Gastroesophageal sphincter (tissue), 4 donors: Measurements from ENCODE around the gene DOCK6. TPM values are rescaled to one million over a fixed set of nuclear protein-coding genes. Genes with fewer than 3 reads are reported as not detected.

ENCODE experiments used
- ATAC-seq: fragments of 150-250 bp; one replicate; pipeline ENCODE4 v1.9.1; 2016; ENCODE audit warnings: mild to moderate bottlenecking, moderate library complexity
- H3K27ac ChIP-seq, 4 donors: fragments of 200-600 bp; sonication (generic) in 3 of 4; 1 replicate in 3 of 4; 2 replicates in 1 of 4; pipeline ENCODE4 v1.5.1; 2016 to 2019
- H3K27me3 ChIP-seq: fragments of 200-600 bp; sonication (generic); one replicate; pipeline ENCODE4 v1.5.1; 2019
- H3K36me3 ChIP-seq, 2 donors: fragments of 200-600 bp; sonication (generic); one replicate each; pipeline ENCODE4 v1.5.1; 2019; ENCODE audit warnings: control low read depth in 1 of 2
- H3K4me1 ChIP-seq, 3 donors: fragments of 200-600 bp; sonication (generic); 1 replicate in 2 of 3; 2 replicates in 1 of 3; pipeline ENCODE4 v1.5.1; 2016 to 2019; ENCODE audit warnings: control low read depth in 2 of 3
- H3K4me3 ChIP-seq, 2 donors: fragments of 200-600 bp; sonication (generic); one replicate each; pipeline ENCODE4 v1.5.1; 2019; ENCODE audit warnings: mild to moderate bottlenecking in 1 of 2, moderate library complexity in 1 of 2
- H3K9me3 ChIP-seq, 3 donors: fragments of 200-600 bp; sonication (generic); one replicate each; pipeline ENCODE4 v1.5.1; 2017 to 2019; ENCODE audit warnings: control low read depth in 2 of 3
- EP300 ChIP-seq: sonication (generic); formaldehyde crosslinking; IDR thresholded peaks from one replicate; pipeline ENCODE4 v1.6.1; 2017; ENCODE audit warnings: antibody characterized with exemption, mild to moderate bottlenecking
- POLR2A ChIP-seq, 2 donors: fragments of 450-650 bp; IDR thresholded peaks; one replicate each; pipeline ENCODE4 v1.6.1; 2017; ENCODE audit warnings: antibody characterized with exemption in 2 of 2, mild to moderate bottlenecking in 2 of 2, moderate library complexity in 1 of 2
- POLR2AphosphoS5 ChIP-seq: sonication (generic); formaldehyde crosslinking; IDR thresholded peaks from one replicate; pipeline ENCODE4 v1.6.1; 2017; ENCODE audit warnings: antibody characterized with exemption
- WGBS, 2 donors: methylation state at CpG; one replicate each; pipeline ENCODE4 v1.1.5; 2018; ENCODE audit warnings: low coverage in 1 of 2; 5-methylcytosine and 5-hydroxymethylcytosine counted together
- total RNA-seq, 4 donors: library from RNA; depleted of rRNA; stranded (reverse); fragments of >200 nt; gene quantifications; one replicate each; pipeline ENCODE4 v1.1.0, GENCODE V29; 2016
- TF ChIP-seq, protein P1 (sequence below), 4 experiments: fragments of 200-600 bp in 2 of 4; fragments of 450-650 bp in 2 of 4; sonication (generic) in 1 of 4; IDR thresholded peaks; one replicate each; pipeline ENCODE4 v1.5.1; 2017 to 2019; ENCODE audit warnings: antibody characterized with exemption in 4 of 4, mild to moderate bottlenecking in 2 of 4, moderate library complexity in 2 of 4

DOCK6 gene
- total RNA-seq, 4 donors from 2014 or later: 18.5 to 43.1 (median 29.1) TPM

DNA sequence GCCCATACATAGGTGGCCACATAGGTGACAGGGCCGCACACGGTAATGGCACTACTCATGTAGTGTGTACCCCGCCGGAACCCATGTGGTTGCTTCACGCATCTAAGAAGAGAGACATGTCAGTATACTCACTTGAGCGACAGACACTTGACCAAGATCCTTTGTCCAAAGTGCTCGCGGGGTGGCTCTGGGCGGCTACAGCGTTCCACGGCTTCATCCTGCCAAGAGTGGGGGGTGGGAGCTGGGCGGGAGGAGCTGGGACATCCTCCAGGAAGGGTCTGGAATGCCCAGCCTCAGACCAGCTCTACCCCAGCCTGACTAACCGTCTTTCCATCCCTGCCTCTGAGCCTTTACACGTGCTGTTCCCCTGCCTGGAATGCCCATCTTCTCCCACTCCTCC, 14.4 kb downstream of the DOCK6 start:
- H3K4me1 ChIP-seq: peaks cover 0 to 49% (median 6%) of the 10 kb centered on the region in 3 donors
- 57 to 80% methylated on average over 4 to 6 of the region's 14 CpGs for WGBS, 2 donors
- TF ChIP-seq POLR2A (IDR thresholded peaks at IDR 0.05): no peak
- TF ChIP-seq, protein P1, sequence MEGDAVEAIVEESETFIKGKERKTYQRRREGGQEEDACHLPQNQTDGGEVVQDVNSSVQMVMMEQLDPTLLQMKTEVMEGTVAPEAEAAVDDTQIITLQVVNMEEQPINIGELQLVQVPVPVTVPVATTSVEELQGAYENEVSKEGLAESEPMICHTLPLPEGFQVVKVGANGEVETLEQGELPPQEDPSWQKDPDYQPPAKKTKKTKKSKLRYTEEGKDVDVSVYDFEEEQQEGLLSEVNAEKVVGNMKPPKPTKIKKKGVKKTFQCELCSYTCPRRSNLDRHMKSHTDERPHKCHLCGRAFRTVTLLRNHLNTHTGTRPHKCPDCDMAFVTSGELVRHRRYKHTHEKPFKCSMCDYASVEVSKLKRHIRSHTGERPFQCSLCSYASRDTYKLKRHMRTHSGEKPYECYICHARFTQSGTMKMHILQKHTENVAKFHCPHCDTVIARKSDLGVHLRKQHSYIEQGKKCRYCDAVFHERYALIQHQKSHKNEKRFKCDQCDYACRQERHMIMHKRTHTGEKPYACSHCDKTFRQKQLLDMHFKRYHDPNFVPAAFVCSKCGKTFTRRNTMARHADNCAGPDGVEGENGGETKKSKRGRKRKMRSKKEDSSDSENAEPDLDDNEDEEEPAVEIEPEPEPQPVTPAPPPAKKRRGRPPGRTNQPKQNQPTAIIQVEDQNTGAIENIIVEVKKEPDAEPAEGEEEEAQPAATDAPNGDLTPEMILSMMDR (IDR thresholded peaks at IDR 0.05): no peak
- H3K9me3 ChIP-seq: no peaks in the 10 kb centered on the region
- peaks cover 0 to 62% of the 10 kb centered on the region in 2 donors for H3K36me3 ChIP-seq
- peak overlapping the region in 3 of 4 donors; percentile 42 to 74 (median 65) for H3K27ac ChIP-seq
- no peak for ATAC-seq
- no peak overlapping the region for H3K4me3 ChIP-seq
- H3K27me3 ChIP-seq: no peaks in the 10 kb centered on the region

GRCh38 chr19:11247391-11247790, 14.9 kb downstream of the DOCK6 start:
- TF ChIP-seq POLR2AphosphoS5: no peak
- TF ChIP-seq, protein P1 (IDR thresholded peaks at IDR 0.05): no peak
- no peak for TF ChIP-seq POLR2A (IDR thresholded peaks at IDR 0.05)
- TF ChIP-seq EP300: no peak
- Histone ChIP-seq H3K4me3 (no peak overlapping the region), H3K4me1 (peaks cover 0 to 44% (median 6%) of the 10 kb centered on the region in 3 donors), H3K27me3 (no peaks in the 10 kb centered on the region), H3K27ac (peak overlapping the region in 3 of 4 donors; percentile 42 to 74 (median 65)), H3K36me3 (peaks cover 0 to 62% of the 10 kb centered on the region in 2 donors), H3K9me3 (no peaks in the 10 kb centered on the region)
- peak; percentile 75 for ATAC-seq
- 71% methylated on average over 1 of the region's 10 CpGs; no CpG with 5 or more reads in 1 of the 2 donors for WGBS, 2 donors

DNA sequence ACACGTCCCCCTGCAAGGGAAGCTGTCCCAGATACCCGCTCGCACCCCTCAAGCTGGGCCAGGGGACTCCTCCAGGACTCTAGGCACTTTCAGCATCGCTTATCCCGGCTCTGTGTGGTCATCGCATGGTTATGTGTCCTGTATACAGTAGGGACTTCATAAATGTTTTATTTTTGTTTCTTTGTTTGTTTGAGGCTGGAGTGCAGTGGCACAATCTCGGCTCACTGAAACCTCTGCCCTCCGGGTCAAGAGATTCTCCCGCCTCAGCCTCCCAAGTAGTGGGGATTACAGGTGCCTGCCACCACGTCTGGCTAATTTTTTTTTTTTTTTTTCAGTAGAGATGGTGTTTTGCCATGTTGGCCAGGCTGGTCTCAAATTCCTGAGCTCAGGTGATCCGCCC, 15.4 kb downstream of the DOCK6 start:
- Histone ChIP-seq H3K9me3 (no peaks in the 10 kb centered on the region), H3K4me1 (peaks cover 0 to 40% (median 6%) of the 10 kb centered on the region in 3 donors), H3K4me3 (no peak overlapping the region), H3K36me3 (peaks cover 0 to 62% of the 10 kb centered on the region in 2 donors), H3K27me3 (no peaks in the 10 kb centered on the region), H3K27ac (peak overlapping the region in 3 of 4 donors; percentile 2 to 65 (median 42))
- no peak for ATAC-seq
- 76 to 95% methylated on average over 3 to 7 of the region's 11 CpGs for WGBS, 2 donors
- TF ChIP-seq EP300 (no peak), POLR2AphosphoS5 (no peak), POLR2A (IDR thresholded peaks at IDR 0.05) (no peak)
- TF ChIP-seq, protein P1 (IDR thresholded peaks at IDR 0.05): no peak

- peak overlapping the region in 2 of 4 donors; percentile 6 to 7 for H3K27ac ChIP-seq
- 76 to 80% methylated on average over 3 to 4 of the region's 5 CpGs for WGBS, 2 donors
- H3K9me3 ChIP-seq: no peaks in the 10 kb centered on the region
- H3K27me3 ChIP-seq: no peaks in the 10 kb centered on the region
- no peak overlapping the region for H3K4me3 ChIP-seq
- no peak for ATAC-seq
- TF ChIP-seq, protein P1 (IDR thresholded peaks at IDR 0.05): no peak
- TF ChIP-seq POLR2A (IDR thresholded peaks at IDR 0.05) (no peak), EP300 (no peak), POLR2AphosphoS5 (no peak)
- H3K36me3 ChIP-seq: peaks cover 0 to 62% of the 10 kb centered on the region in 2 donors
- H3K4me1 ChIP-seq: peaks cover 0 to 40% (median 6%) of the 10 kb centered on the region in 3 donors
Measured at GRCh38 chr19:11244846-11245589, 17.3 kb downstream of the DOCK6 start.

GRCh38 chr19:11243798-11244169, 18.5 kb downstream of the DOCK6 start:
- peaks cover 0 to 63% of the 10 kb centered on the region in 2 donors for H3K36me3 ChIP-seq
- H3K4me3 ChIP-seq: no peak overlapping the region
- peak; percentile 20 for ATAC-seq
- peak overlapping the region in 2 of 4 donors; percentile 62 to 66 for H3K27ac ChIP-seq
- no peak for TF ChIP-seq EP300
- TF ChIP-seq POLR2AphosphoS5: no peak
- TF ChIP-seq POLR2A (IDR thresholded peaks at IDR 0.05): no peak
- TF ChIP-seq, protein P1 (IDR thresholded peaks at IDR 0.05): no peak
- WGBS, 2 donors: 93% methylated on average over 4 of the region's 7 CpGs; no CpG with 5 or more reads in 1 of the 2 donors
- H3K27me3 ChIP-seq: no peaks in the 10 kb centered on the region
- H3K4me1 ChIP-seq: peaks cover 0 to 40% (median 6%) of the 10 kb centered on the region in 3 donors
- H3K9me3 ChIP-seq: peaks cover 0 to 9% (median 0%) of the 10 kb centered on the region in 3 donors
